Heart left ventricle (tissue), 16 donors: ENCODE data around the gene RPS17. TPM values are rescaled to one million over a fixed set of nuclear protein-coding genes. Genes with fewer than 3 reads are reported as not detected.

ENCODE experiments used
- ATAC-seq, 4 donors: fragments of 200-7000 bp; cut with Tn5 transposase; one replicate each; pipeline ENCODE4 v1.9.1; 2020 to 2022; ENCODE audit warnings: moderate library complexity in 4 of 4, mild to moderate bottlenecking in 3 of 4, moderate number of reproducible peaks in 1 of 4
- DNase-seq, 5 donors: peaks; one replicate each; pipeline ENCODE4 v3.0.0-alpha.2; 2020
- H3K27ac ChIP-seq, 12 donors: fragments of 200-600 bp; sonication (generic) in 4 of 12; one replicate each; pipeline versions ENCODE4 v1.5.0 to v1.8.0; 2016 to 2022; ENCODE audit warnings: mild to moderate bottlenecking in 2 of 12
- H3K27me3 ChIP-seq, 9 donors: fragments of 200-600 bp; sonication (generic) in 2 of 9; one replicate each; pipeline versions ENCODE4 v1.5.1 to v1.8.0; 2016 to 2022; ENCODE audit warnings: mild to moderate bottlenecking in 3 of 9
- H3K36me3 ChIP-seq, 9 donors: fragments of 200-600 bp; sonication (generic) in 2 of 9; one replicate each; pipeline versions ENCODE4 v1.5.0 to v1.8.0; 2018 to 2022; ENCODE audit warnings: mild to moderate bottlenecking in 2 of 9
- H3K4me1 ChIP-seq, 12 donors: fragments of 200-600 bp; sonication (generic) in 4 of 12; one replicate each; pipeline versions ENCODE4 v1.5.0 to v1.8.0; 2016 to 2022; ENCODE audit warnings: mild to moderate bottlenecking in 3 of 12
- H3K4me3 ChIP-seq, 12 donors: fragments of 200-600 bp; sonication (generic) in 4 of 12; one replicate each; pipeline versions ENCODE4 v1.5.0 to v1.8.0; 2017 to 2022; ENCODE audit warnings: mild to moderate bottlenecking in 9 of 12, moderate library complexity in 4 of 12
- H3K9me3 ChIP-seq, 12 donors: fragments of 200-600 bp; sonication (generic) in 4 of 12; one replicate each; pipeline versions ENCODE4 v1.5.0 to v1.8.0; 2016 to 2022; ENCODE audit warnings: mild to moderate bottlenecking in 1 of 12
- CTCF ChIP-seq, 12 donors: fragments of 200-600 bp; sonication (generic) in 4 of 12; IDR thresholded peaks; one replicate each; pipeline versions ENCODE4 v1.5.0 to v1.8.0; 2018 to 2022; ENCODE audit warnings: antibody characterized with exemption in 12 of 12, mild to moderate bottlenecking in 5 of 12
- POLR2A ChIP-seq, 2 donors: fragments of 450-650 bp; IDR thresholded peaks; one replicate each; pipeline ENCODE4 v1.6.1; 2017; ENCODE audit warnings: antibody characterized with exemption in 2 of 2, mild to moderate bottlenecking in 2 of 2, moderate library complexity in 2 of 2
- WGBS, 4 donors: extraction: QIAGEN DNeasy Blood & Tissue Kit in 2 of 4; methylation state at CpG; one replicate each; pipeline versions ENCODE4 v1.1.5 to v1.1.7; 2013 to 2018; 5-methylcytosine and 5-hydroxymethylcytosine counted together
- intact Hi-C, 10 donors: fragments of 100-400 bp; cut with DNase I; formaldehyde crosslinking; loops; one replicate each; pipeline versions ENCODE4 v1.11.1 to v1.14.2; 2022
- polyA plus RNA-seq, 2 donors: library from polyadenylated mRNA; stranded (reverse); fragments of 200-250 nt; gene quantifications; one replicate each; pipeline ENCODE4 v1.2.3, GENCODE V29; 2013
- total RNA-seq, 9 donors: library from RNA; depleted of rRNA in 2 of 9; stranded (reverse); fragments of >200 nt in 2 of 9; fragmentation: NEBNext Ultra II Directional in 3 of 9; extraction: Animal tissue kit (Norgen Biotek cat#: 25700) in 3 of 9; gene quantifications; one replicate each; pipeline versions ENCODE4 v1.1.0 to v1.2.4, GENCODE V29; 2016 to 2023
- donor health status: ischemic (EF 13 %, LVEDD 7.1; RV severe dilation, severe dysfunction).
- donor health status: healthy with polysubstance abuse.
- donor health status: DM: no; HTN: yes; CAD: no.
- donor health status: DM: no; HTN: no; CAD: no.
- donor health status: ischemic (EF 25% LVEDD 6.9; RV normal size, moderate dysfunction).
- donor health status: ischemic (EF 25% LVEDD 5.7; RV mildly dilated, moderate dysfunction).
- donor health status: healthy.
- donor health status: DM: yes; HTN: yes; CAD: no.
- donor health status: ischemic (EF 35%, LVEDD 5.7; RV mildly dilated, moderate dysfunction).
- donor health status: nonischemic (EF 11% LVEDD 7.7; RV severe dilation, severe dysfunction).
- donor health status: DM: yes; HTN: yes; CAD: no.
- donor health status: PGD.
- donor health status: ischemic (EF 29% LVEDD 5.4; RV normal size, mild dysfunction).
- donor health status: nonischemic (EF 23%, LVEDD 6.1; RV moderate dilation, normal function).

The RPS17 gene
- total and polyA plus RNA-seq, 11 donors, result 621 to 3,234 (median 882) TPM

GRCh38 chr15:82571722-82572222 is 31.5 kb upstream of the RPS17 start:
- intact Hi-C loops, result loop anchor here in 1 of 10 donors (5.0 kb wide), 1 partner anchor 51 kb away; no protein-coding TSS in a partner anchor
- Histone ChIP-seq H3K27me3 (peaks cover 0 to 2% (median 0%) of the 10 kb centered on the region in 9 donors), H3K4me3 (peak overlapping the region; percentile 11 to 60 (median 46)), H3K9me3 (no peaks in the 10 kb centered on the region), H3K4me1 (peaks cover 0 to 12% (median 4%) of the 10 kb centered on the region in 12 donors), H3K27ac (peak overlapping the region in 6 of 12 donors; percentile 9 to 70 (median 48)), H3K36me3 (no peaks in the 10 kb centered on the region)
- ATAC-seq, result peak; percentile 65 to 95 (median 90)
- 0 to 3% (median 1%) methylated on average over 3 to 17 of the region's 17 CpGs for WGBS, 4 donors
- peak; percentile 52 to 73 (median 66) for DNase-seq
- TF ChIP-seq POLR2A (IDR thresholded peaks at IDR 0.05) (peak in 1 of 2 donors; percentile 18), CTCF (IDR thresholded peaks at IDR 0.05) (no peak)

GRCh38 chr15:82570721-82571508 is 30.7 kb upstream of the RPS17 start:
- H3K27ac ChIP-seq, result peak overlapping the region in 3 of 12 donors; percentile 53 to 70 (median 65)
- no peak for ATAC-seq
- peak overlapping the region in 8 of 12 donors; percentile 18 to 60 (median 49) for H3K4me3 ChIP-seq
- TF ChIP-seq CTCF (IDR thresholded peaks at IDR 0.05) (no peak), POLR2A (IDR thresholded peaks at IDR 0.05) (no peak)
- no peaks in the 10 kb centered on the region for H3K36me3 ChIP-seq
- H3K27me3 ChIP-seq, result peaks cover 0 to 2% (median 0%) of the 10 kb centered on the region in 9 donors
- H3K9me3 ChIP-seq, result no peaks in the 10 kb centered on the region
- intact Hi-C loops, result loop anchor here in 1 of 10 donors (5.0 kb wide), 1 partner anchor 51 kb away; no protein-coding TSS in a partner anchor
- 38 to 45% (median 39%) methylated on average over 5 to 7 of the region's 7 CpGs for WGBS, 4 donors
- DNase-seq, result no peak
- H3K4me1 ChIP-seq, result peaks cover 0 to 12% (median 4%) of the 10 kb centered on the region in 12 donors

- intact Hi-C loops, result loop anchor here in 1 of 10 donors (5.0 kb wide), 1 partner anchor 52 kb away; no protein-coding TSS in a partner anchor
- peaks cover 0 to 12% (median 4%) of the 10 kb centered on the region in 12 donors for H3K4me1 ChIP-seq
- H3K4me3 ChIP-seq, result no peak overlapping the region
- peaks cover 0 to 2% (median 0%) of the 10 kb centered on the region in 9 donors for H3K27me3 ChIP-seq
- H3K27ac ChIP-seq, result no peak overlapping the region
- ATAC-seq (no peak), DNase-seq (no peak)
- TF ChIP-seq CTCF (IDR thresholded peaks at IDR 0.05) (no peak), POLR2A (IDR thresholded peaks at IDR 0.05) (no peak)
- no peaks in the 10 kb centered on the region for H3K9me3 ChIP-seq
- 83 to 94% (median 93%) methylated on average over 4 of the region's 4 CpGs for WGBS, 4 donors
- no peaks in the 10 kb centered on the region for H3K36me3 ChIP-seq
Observed at GRCh38 chr15:82569834-82570233, 29.6 kb upstream of the RPS17 start.

GRCh38 chr15:82568986-82569385 is 28.7 kb upstream of the RPS17 start:
- H3K27ac ChIP-seq, result no peak overlapping the region

More at GRCh38 chr15:82568986-82569385, 28.7 kb upstream of the RPS17 start:
- Histone ChIP-seq H3K36me3 (no peaks in the 10 kb centered on the region), H3K27me3 (no peaks in the 10 kb centered on the region), H3K4me1 (peaks cover 0 to 12% (median 4%) of the 10 kb centered on the region in 12 donors), H3K9me3 (no peaks in the 10 kb centered on the region), H3K4me3 (no peak overlapping the region)
- DNase-seq (no peak), ATAC-seq (no peak)
- no peak for TF ChIP-seq CTCF (IDR thresholded peaks at IDR 0.05)
- no peak for TF ChIP-seq POLR2A (IDR thresholded peaks at IDR 0.05)
- intact Hi-C loops, result no loop called here
- 77 to 85% (median 78%) methylated on average over 5 of the region's 5 CpGs for WGBS, 4 donors
